Suprapubic skin (tissue), 3 donors: ENCODE data around the gene SLC9A7.

Experiments
- EP300 ChIP-seq: sonication (generic); formaldehyde crosslinking; IDR thresholded peaks from one replicate; pipeline ENCODE4 v1.6.1; 2017; ENCODE audit warnings: antibody characterized with exemption
- POLR2A ChIP-seq, 2 donors: fragments of 450-650 bp; IDR thresholded peaks; one replicate each; pipeline ENCODE4 v1.6.1; 2017; ENCODE audit warnings: antibody characterized with exemption in 2 of 2, mild to moderate bottlenecking in 2 of 2, moderate library complexity in 2 of 2
- TF ChIP-seq, protein P1 (sequence below), 2 donors: fragments of 200-600 bp in 1 of 2; fragments of 450-650 bp in 1 of 2; sonication (generic) in 1 of 2; IDR thresholded peaks; one replicate each; pipeline ENCODE4 v1.5.1; 2016 to 2019; ENCODE audit warnings: antibody characterized with exemption in 2 of 2, mild to moderate bottlenecking in 1 of 2, moderate library complexity in 1 of 2

DNA sequence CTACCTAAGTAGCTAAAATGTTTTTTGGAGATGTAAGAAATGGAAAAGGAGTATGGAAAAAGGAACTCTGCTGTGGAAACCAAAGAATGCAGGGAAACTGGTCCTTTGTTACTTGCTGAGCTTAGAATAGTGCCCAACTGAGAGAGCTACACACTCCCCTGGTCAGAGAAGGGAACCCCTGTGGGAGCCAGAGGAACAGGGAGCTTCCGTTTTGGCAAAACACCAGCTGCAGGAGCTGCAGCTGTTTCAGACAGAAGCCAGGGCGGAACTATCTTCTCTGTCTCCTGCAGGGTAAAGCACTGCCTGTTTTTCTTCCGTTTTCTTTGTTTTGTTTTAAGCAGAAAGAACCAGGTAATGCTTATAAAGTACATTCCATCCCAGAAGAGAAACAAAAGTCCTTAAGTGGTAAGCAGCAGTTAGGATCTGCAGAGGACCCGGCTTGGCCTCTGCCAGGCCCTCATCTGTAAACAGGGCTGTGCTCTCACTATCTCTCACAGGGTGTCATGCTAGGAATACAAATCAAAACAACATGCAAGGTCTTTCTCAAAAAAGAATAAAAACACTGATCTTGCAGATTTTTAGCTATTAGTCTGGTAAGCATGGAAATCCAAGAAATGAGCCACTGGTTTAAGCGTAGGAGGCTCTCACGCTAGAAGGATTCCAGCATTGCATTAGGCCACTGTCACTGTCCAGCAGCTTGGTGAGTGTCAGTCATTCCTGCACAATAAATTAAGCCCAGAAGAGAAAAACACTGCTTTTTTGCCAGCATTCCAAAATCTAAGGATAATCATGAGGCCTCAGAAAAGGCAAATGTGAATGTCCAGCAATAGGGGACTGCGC is 109.3 kb downstream of the SLC9A7 start:
- TF ChIP-seq EP300, result no peak
- TF ChIP-seq, protein P1, sequence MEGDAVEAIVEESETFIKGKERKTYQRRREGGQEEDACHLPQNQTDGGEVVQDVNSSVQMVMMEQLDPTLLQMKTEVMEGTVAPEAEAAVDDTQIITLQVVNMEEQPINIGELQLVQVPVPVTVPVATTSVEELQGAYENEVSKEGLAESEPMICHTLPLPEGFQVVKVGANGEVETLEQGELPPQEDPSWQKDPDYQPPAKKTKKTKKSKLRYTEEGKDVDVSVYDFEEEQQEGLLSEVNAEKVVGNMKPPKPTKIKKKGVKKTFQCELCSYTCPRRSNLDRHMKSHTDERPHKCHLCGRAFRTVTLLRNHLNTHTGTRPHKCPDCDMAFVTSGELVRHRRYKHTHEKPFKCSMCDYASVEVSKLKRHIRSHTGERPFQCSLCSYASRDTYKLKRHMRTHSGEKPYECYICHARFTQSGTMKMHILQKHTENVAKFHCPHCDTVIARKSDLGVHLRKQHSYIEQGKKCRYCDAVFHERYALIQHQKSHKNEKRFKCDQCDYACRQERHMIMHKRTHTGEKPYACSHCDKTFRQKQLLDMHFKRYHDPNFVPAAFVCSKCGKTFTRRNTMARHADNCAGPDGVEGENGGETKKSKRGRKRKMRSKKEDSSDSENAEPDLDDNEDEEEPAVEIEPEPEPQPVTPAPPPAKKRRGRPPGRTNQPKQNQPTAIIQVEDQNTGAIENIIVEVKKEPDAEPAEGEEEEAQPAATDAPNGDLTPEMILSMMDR (IDR thresholded peaks at IDR 0.05), result no peak
- no peak for TF ChIP-seq POLR2A (IDR thresholded peaks at IDR 0.05)
